Stimulated activated CD4-positive, alpha-beta T cell treated with anti-CD3 and anti-CD28 coated beads, Interleukin-4, amount 100 ng/mL, for 4 hours (primary cell): Measurements from ENCODE around the gene SERPINA6.
"Not testable (repeated sequence)": the region's sequence is repeated elsewhere in the genome, so short reads cannot be mapped to it uniquely, and the experiment has no call there.

Source experiments
- DNase-seq, 2 experiments: peaks; one replicate each; pipeline ENCODE4 v3.0.0-alpha.2; 2020

The SERPINA6 gene

DNA sequence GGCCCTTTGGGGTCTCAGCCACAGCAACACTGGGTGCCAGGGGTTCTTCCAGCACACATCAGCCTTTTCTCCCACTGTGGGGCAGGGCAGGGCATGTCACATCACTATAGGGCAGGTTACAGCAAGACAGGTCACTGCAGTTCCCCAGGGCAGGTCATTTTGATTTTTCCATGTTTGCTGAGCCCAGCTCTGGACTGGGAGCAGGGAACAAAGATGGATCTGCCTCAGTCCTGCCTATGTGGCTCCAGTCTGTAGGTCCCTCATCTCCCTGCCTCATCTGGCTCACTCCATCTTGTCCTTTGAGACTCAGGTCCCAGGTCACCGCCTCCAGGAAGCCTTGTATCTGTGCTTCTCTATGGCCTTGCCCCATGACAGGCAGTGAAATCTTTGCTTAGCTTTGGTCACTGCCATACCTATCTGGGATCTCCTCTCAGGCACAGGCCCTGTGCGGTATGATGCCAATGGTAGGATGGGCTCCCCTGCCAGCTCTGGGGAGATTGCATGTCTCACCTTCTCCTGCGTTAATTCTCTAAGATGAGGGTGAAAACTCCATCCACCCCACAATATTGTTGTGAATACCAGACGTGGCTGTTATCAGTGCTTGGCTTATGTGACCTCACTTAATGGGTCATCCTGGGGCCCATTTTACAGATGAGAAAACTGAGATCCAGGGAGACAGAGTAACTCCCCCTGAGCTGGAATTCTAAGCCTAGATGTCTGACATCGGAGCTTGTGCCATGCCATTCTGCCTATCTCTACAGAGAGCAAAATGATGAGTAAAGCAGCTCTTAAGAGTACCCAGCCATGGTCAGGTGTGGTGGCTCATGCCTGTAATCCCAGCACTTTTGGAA, 1.5 kb downstream of the SERPINA6 start:
- DNase-seq = no peak

GRCh38 chr14:94320243-94320642, 2.9 kb downstream of the SERPINA6 start:
- no peak for DNase-seq

DNA sequence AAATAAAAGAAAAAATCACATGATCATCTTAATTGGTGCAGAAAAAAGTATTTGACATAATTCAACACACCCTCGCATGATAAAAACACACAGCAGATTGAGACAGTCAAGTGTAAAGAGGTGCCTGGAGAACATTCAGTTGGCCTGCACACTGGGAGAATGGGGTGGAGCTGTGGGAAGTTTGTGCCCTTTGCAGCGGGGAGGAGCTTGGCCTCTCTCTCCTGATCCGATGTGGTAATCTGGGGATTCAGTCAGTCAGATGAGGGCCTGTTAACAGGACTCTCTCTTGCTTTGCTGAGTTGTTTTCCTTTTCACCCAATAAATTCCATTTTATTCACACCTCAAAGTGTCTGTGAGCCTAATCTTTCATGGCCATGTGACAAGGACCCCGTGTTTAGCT, 5.9 kb downstream of the SERPINA6 start:
- DNase-seq = no peak

DNA sequence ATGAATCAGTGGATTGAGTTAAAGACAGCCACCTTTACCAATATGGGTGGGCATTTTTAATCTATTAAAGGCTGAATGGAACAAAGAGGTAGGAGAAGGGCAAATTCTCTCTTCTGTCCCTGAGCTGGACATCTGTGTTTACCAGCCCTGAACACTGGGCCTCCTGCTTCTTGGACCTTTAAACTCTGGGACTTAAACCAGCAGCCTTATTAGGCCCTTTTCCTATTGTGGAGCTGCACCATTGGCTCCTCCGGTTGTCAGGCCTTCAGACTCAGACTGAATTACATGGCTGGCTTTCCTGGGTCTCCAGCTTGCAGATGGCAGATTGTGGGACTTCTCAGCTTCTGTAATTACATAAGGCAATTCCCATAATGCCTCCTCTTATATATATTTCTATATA, 6.4 kb downstream of the SERPINA6 start:
- DNase-seq = no peak

DNA sequence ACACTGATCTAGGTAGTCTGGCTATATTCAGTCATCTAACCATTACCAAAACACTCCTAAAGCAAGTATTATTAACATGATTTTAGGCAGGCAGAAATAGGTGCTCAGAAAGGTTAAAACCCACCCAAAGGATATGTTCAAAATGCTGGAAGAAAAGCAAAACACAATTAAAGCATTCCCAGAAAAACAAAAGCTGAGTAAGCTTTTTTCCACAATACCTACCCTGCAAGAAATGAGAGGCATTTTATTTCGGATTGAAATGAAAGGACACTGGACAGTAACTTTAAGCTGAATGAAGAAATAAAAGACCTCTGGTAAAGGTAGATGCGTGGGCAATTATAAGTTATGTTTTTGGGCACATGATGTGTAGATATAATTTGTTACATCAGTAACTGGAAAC, 8.2 kb downstream of the SERPINA6 start:
- DNase-seq = no peak

DNA sequence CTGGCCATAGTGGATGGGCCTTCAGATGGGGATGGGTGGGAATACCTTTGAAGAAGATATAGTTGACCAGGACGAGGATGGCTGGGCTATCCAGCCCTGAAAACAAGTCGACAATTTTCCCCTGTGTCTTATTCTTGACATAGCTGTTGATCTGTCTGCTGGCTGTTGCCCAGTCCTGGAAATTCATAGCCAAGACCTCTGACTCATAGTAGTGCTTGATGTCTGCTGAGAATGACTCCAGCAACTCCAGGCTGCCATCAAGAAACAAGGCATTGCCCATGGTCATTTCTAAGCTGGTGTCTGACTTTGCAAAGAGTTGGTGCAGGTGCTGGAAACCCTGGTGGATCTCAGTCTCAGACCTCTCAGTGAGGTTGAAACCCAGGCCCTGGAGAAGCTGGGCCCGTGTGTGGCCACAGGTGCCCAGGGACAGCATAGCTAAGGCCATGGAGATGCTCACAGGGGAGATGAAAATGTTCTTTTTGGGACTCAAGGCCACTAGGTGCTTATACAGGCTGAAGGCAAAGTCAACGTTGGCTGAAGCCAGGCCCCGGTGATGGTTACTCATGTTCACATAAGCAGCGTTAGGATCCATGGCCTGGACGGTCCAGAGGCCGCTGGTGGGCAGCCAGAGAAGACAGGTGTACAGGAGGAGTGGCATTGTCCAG, 9.0 kb downstream of the SERPINA6 start:
- no peak for DNase-seq

- no peak for DNase-seq
These were observed 10.5 kb downstream of the SERPINA6 start for GRCh38 chr14:94312481-94313246.

DNA sequence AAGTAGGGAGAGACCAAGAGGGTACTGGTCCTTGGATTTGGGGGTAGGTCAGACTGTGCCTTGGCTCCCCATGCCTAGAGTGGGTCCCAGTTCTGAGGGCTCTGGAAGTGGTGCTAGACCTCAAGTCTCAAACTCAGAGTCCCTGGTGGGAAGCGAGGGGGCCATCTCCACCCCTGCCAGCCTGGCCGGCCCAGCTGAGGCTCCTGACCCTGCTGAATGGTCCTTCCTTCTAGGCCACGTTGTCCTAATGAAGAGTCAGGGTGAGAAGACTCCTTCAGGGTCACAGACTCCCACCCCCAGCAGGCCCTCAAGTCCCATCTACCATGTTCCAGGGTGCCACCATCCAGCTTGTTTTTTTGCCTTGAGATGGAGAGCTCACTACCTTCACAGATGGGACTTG, 12.9 kb downstream of the SERPINA6 start:
- no peak for DNase-seq

DNA sequence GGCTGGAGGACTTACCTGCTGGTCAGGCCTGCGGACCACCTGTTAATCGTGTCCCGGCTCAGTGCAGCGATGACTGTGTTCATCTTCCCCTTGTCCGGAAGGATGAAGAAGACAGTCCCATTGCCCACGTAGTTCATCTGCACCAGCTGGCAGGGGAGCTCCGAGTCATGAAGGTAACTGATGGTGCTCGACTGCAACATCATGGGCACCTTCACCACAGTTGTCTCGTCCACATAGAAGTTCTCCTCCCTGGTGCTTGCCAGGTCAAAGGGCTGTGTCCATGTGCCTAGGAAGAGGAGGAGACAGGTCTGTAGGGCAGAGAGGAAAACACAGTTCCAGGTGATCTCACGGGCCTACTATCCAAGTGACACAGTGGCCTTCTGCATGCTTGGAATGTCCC, 13.4 kb downstream of the SERPINA6 start:
- DNase-seq = no peak

DNA sequence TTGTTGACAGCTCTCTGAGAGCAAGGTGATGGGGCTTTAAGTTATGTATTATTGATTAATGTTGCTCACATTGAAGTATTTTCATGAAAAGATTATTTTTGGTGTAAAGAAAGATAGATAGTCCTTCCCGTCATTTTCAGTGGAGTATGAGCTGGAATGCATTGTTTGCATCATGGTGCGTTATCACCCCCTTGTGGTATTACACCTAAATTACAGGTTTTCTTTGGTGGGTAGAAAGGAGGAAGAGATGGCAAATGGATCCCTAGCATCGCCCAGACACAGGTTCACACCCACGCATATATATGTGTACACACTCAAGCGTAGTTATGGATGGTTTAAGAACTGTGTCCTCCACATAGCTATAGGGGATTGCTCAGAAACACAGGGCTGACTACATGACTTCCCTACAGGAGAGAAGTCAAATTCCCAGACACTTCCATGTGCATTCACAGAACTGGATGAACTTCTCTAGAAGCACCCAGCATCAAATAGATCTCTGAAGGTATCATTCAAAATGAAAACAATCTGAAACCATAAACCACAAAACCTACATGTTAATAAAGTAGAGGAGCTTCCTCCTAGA, 15.6 kb downstream of the SERPINA6 start:
- no peak for DNase-seq

DNA sequence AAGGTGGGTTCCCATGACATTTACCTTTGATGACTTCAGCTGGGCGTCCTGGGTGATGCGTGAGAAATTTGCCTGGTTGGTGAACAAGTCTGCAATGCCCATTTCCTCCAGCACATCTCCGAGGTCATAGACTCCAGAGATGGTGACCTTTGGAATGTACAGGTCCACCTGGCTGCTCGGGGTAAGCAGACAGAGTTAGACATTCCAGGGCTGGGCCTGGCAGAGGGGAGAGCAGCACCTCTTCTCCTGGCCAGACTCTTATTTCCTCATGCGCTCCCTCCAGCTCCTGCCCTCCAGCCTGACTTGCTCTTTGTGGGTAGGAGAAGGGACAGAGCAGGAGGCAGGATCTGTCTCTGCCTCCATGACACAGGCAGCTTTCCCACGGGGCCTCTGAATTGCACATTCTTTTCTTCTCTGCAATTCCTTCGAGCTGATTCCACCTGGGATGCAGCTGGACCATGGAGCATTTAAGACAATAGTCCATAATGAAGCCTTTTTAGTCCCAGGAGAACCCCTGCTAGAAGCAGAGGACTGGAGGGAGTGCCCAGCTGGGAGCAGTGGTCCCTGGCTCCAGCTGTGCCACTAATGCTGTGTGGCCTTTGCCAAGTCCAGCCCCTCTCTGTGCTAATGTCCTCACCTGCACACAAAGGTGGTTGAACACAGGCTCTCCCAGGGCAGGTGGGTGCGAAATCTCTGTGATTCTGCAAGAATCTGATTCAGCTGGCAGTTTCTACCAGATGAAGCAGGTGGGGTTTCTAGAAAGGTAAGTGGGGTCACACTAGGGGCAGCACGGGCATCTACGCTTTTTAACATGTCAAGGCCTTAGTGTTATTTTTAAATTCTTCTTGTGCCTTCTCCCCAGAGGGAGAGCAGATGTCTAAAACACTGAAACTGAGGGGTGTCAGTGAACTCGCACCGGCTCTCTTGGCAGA, 16.8 kb downstream of the SERPINA6 start:
- no peak for DNase-seq

GRCh38 chr14:94305620-94306019, 17.5 kb downstream of the SERPINA6 start:
- no peak for DNase-seq

GRCh38 chr14:94304243-94304642, 18.9 kb downstream of the SERPINA6 start:
- DNase-seq = no peak

DNA sequence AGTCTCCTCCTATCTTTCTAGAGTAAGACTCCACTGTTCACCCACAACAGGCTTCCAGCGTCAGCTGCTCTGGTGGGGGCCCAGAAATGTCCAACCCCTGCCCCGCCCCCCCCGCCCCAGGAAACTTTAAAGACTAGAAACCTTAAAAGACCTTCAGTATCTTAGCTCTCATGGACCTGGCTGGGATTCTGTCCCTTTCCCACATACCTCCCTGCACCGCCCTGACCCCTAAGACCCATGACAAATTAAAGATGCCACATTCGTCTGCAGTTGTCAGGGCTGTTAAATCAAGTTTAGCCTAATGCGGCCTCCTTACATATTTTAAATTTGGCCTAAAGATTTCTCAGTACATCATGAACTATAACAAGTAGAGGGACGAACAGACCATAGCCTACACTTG, 20.0 kb downstream of the SERPINA6 start:
- no peak for DNase-seq

DNA sequence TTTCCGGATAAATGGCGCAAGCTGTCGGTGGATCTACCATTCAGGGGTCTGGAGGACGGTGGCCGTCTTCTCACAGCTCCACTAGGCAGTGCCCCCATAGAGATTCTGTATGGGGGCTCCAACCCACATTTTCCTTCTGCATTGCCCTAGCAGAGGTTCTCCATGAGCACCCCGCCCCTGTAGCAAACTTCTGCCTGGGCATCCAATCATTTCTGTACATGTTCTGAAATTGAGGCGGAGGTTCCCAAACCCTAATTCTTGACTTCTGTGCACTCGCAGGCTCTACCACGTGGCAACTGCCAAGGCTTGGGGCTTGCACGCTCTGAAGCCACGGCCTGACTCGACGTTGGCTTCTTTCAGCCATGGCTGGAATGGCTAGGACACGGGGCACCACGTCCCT, 25.0 kb downstream of the SERPINA6 start:
- DNase-seq = no peak

- not testable (repeated sequence) for DNase-seq
These were observed 27.0 kb downstream of the SERPINA6 start for GRCh38 chr14:94296181-94296545.

DNA sequence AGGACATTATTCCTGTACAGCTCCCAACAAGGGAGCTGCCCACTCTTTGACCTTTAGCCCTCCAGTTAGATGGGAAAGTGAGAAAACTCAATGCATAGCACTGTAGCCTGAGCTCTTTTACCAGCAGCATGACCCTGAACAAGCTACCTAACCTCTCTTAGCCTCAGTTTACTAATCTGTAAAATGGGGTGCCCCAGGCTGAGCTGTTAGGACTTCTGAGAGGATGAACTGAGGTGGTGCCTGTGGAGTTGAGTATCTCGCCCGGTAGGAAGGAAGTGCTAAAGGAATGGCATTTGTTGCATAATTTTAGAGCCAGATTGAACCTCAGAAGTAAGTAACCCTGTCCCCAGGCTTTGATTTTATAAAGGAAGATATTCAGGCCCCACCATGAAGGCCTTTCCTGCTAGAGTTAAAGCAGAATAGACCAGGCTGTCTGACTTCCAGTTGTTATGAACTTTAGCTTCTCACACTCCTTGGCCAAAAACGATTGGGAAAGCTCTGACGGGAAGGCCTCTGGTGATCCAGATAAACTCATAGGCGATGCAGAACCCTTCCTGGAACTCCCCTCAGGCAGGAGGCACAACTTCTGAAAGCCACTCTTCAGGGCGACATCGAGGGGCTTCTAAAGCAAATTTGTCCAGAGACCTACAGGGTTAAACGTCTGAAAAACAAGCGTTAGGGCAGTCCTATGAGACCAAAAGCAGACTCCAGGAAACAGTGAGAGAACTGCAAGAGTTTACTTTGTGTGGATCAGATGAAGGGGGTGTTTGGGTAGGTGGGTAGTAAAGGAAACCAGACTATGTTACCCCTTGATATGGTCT, 27.6 kb downstream of the SERPINA6 start:
- no peak for DNase-seq

- DNase-seq = no peak
These were observed 29.6 kb downstream of the SERPINA6 start for GRCh38 chr14:94293578-94293924.

DNA sequence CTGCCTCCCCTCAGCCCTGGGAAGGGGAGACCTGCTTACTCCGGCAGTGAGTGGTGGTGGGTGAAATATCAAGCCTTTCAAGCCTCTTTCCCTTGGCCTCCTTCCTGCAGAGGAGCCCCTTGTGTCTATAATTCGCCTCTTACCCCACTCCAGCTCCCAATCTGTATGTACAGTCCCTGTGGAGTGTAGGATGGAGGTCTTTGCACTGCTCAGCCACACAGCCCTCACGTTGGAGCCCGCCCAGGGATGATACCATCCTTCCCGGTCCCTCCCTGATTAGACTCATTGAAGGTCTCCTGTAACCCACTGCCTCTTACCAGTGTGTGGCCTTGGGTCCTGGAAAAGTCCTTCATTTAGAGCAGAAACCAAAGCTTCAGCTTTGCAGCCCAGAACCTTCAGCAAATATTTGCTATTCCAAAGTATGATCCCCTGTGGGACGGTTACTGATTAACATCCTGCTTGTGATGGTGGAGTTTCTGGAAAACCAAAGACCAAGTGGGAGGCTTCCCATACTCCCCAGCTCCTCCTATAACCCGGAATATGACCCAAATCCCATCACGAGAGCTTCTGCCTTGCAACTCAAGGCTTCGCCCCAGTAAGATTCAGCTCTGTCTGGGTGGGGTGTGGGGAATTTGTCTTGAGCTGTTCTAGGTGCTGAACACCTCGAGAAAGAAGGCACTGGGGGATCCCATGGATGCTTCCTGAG, 30.1 kb downstream of the SERPINA6 start, which contains the start of gene SERPINA10:
Gene SERPINA10, minus strand, starts transcription at position 397 of the 706 bp plus-strand sequence. CDS start 2,675 bp downstream, outside the sequence.
- DNase-seq = no peak

DNA sequence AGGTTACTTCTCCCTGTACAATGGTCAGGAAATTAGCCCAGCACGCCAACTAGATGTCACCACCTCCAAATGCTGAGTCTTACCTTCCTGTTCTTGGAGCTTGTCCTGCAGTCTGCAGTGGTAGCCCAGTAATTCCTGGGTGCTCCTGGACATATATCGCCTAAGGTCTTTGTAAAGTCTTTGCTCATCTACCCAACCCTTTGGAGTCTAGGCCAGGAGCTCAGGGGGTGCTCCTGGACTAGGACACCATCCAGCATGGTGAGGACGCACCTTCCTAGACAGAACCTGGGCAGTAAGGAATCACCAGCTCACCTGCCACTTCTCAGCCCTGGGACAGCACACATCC, 30.6 kb downstream of the SERPINA6 start:
- DNase-seq = no peak
